A549 treated with AZD9567 at 1 μM for 4 hours (cell line): Measurements from ENCODE around the gene RAB39B. TPM values are rescaled to one million over a fixed set of nuclear protein-coding genes. Genes with fewer than 3 reads are reported as not detected.

Experiments
- total RNA-seq: library from RNA; stranded (reverse); fragments of 200-300 nt; extraction: Qiagen RNA extraction; gene quantifications from 5 replicates; pipeline ENCODE4 v1.2.3, GENCODE V29; 2022; ENCODE audit not compliant: insufficient read depth

Gene RAB39B, protein sequence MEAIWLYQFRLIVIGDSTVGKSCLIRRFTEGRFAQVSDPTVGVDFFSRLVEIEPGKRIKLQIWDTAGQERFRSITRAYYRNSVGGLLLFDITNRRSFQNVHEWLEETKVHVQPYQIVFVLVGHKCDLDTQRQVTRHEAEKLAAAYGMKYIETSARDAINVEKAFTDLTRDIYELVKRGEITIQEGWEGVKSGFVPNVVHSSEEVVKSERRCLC
- total RNA-seq, result 0.57 to 1.3 TPM (median 0.72 TPM) in 5 replicates

DNA sequence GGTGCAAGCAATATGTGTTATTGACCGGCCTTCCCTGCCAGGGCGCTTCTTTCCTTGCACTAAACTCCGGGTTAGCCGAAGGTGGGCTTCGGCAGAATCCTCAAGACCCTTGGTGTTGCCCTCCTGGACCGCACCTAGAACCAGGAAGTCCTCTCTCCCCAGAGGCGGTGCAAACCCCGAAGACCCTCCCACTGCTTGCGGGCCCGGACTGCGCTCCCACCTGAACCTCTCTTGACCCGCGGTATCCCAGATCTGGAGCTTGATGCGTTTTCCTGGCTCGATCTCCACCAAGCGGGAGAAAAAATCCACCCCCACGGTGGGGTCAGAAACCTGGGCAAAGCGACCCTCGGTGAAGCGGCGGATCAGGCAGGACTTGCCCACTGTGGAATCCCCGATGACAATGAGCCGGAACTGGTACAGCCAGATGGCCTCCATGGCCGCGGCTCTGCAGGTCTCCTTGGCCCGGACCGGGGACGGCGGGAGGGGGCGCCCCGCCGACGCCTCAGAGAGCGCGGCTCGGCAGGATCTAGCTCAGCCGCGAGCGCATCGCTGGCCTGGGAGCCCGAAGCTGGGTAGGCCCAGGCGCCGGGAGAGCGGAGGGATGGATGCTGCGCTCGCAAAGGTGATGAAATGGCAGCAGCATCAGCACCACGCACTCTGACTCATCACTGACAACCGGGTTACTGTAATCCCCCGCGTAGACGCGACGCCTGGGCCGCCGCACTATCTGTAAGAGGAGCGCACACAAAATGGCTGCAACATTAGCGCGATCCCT is at the start of gene RAB39B:
TSS of gene RAB39B (minus strand) at position 638 of the 775 bp plus-strand sequence. CDS start at position 435, 203 bp downstream.

DNA sequence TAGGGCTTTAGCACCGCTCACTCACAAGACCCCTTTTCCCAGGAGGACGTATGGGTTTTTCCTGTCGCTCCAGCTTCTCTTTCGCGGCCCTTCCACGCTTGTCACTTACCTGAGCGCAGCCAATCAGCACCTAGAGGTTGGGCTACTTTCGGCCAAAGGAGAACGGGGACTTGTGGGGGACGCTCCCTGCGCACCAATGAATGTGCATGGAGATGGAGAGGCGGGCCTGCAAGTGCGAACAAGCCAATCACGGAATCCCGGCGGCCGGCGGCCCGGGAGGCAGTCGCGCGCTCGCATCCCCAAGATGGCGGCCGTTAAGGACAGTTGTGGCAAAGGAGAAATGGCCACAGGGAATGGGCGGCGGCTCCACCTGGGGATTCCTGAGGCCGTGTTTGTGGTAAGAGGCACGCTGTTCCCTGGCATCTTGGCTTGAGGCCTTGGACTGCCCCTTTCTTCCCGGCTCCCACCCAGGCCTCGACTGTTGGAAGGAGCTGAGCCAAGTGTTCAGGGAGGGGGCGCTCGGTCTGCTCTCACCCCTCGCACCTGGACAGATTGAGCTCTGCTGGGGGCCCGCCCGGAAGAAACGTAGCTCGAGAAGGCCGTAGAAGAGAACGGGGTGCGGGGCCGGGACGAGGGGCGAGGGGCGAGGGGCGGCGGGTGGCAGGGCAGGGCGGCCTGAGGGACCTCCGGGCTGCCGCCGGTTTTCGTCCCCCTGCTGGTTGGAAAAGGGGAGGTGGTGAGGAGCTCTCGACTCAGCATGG is 47.9 kb downstream of the RAB39B start, which contains the start of gene VBP1:
TSS of gene VBP1 (plus strand) at position 282 of the 761 bp plus-strand sequence. CDS start at position 305, 23 bp downstream.

Other genes starting within 250 kb of the RAB39B start
- gene F8, start 241.8 kb downstream of the RAB39B start, total RNA-seq, result 3.5 to 4.5 TPM (median 4.2 TPM) in 5 replicates
- 67.1 to 117 TPM (median 113 TPM) in 5 replicates for gene FUNDC2, start 237.6 kb downstream of the RAB39B start, total RNA-seq
- 11.9 to 15.4 TPM (median 14.3 TPM) in 5 replicates for gene CMC4, start 193.4 kb downstream of the RAB39B start, total RNA-seq
- gene MTCP1, start 193.4 kb downstream of the RAB39B start, total RNA-seq, result 19.9 to 35.3 TPM (median 20.7 TPM) in 5 replicates
- 23.1 to 29.5 TPM (median 27.2 TPM) in 5 replicates for gene BRCC3, start 193.0 kb downstream of the RAB39B start, total RNA-seq
- 50.5 to 61.8 TPM (median 51.0 TPM) in 5 replicates for gene VBP1, start 48.0 kb downstream of the RAB39B start, total RNA-seq
- 0.07 to 0.13 TPM (median 0.08 TPM) in 4 of 5 replicates, not detected in the other for gene CLIC2, start 70.1 kb upstream of the RAB39B start, total RNA-seq
- not detected in 5 replicates for gene F8A2, start 117.6 kb upstream of the RAB39B start, total RNA-seq
- gene F8A3, start 194.1 kb upstream of the RAB39B start, total RNA-seq, result 0.86 to 1.3 TPM (median 1.0 TPM) in 4 of 5 replicates, not detected in the other